Vagina (tissue), 2 donors: ENCODE data around the gene FBXL16.

ENCODE experiments used
- CTCF ChIP-seq, 3 experiments: fragments of 450-650 bp in 2 of 3; fragments of 200-600 bp in 1 of 3; sonication (generic) in 1 of 3; IDR thresholded peaks; one replicate each; pipeline ENCODE4 v1.5.1; 2017 to 2019; ENCODE audit warnings: antibody characterized with exemption in 3 of 3, mild to moderate bottlenecking in 2 of 3, moderate library complexity in 2 of 3
- POLR2AphosphoS5 ChIP-seq, 2 donors: sonication (generic); formaldehyde crosslinking; IDR thresholded peaks; one replicate each; pipeline ENCODE4 v1.9.0; 2017; ENCODE audit warnings: antibody characterized with exemption in 2 of 2, mild to moderate bottlenecking in 2 of 2, low read depth in 1 of 2; ENCODE audit not compliant: insufficient read depth in 1 of 2

GRCh38 chr16:704552-705380, 835 bp downstream of the FBXL16 start:
- TF ChIP-seq CTCF (IDR thresholded peaks at IDR 0.05) (no peak), POLR2AphosphoS5 (IDR thresholded peaks at IDR 0.05; ENCODE audit: insufficient read depth in 1 of 2, low read depth in 1 of 2) (no peak)
